ENCODE results near the gene PILRB. TPM values are rescaled to one million over a fixed set of nuclear protein-coding genes. Genes with fewer than 3 reads are reported as not detected.
"Not testable (repeated sequence)": the region's sequence is repeated elsewhere in the genome, so short reads cannot be mapped to it uniquely, and the experiment has no call there.

PILRB gene
- 8.1 TPM for polyA plus RNA-seq (2013, experiment 1 of 2; ENCODE audit: insufficient read length)
- polyA plus RNA-seq (2013, experiment 2 of 2; ENCODE audit: insufficient read length) = 7.8 TPM

GRCh38 chr7:100358027-100358856 is at the start of gene PILRB:
TSS of gene PILRB (plus strand) at chr7:100358117. CDS start at chr7:100358303, 186 bp downstream.
- no peak for DNase-seq

GRCh38 chr7:100318329-100318728 is 39.6 kb upstream of the PILRB start:
- not testable (repeated sequence) for DNase-seq

GRCh38 chr7:100321648-100322047 is 36.3 kb upstream of the PILRB start:
- DNase-seq = not testable (repeated sequence)

GRCh38 chr7:100324194-100324593 is 33.7 kb upstream of the PILRB start:
- not testable (repeated sequence) for DNase-seq

- DNase-seq = not testable (repeated sequence)
These were observed 32.2 kb upstream of the PILRB start for GRCh38 chr7:100325671-100326070.

GRCh38 chr7:100326914-100327313 is 31.0 kb upstream of the PILRB start:
- not testable (repeated sequence) for DNase-seq

- peak; percentile 92 for DNase-seq
These were observed 22.1 kb upstream of the PILRB start for GRCh38 chr7:100335566-100336466.

- DNase-seq = not testable (repeated sequence)
These were observed 19.7 kb upstream of the PILRB start for GRCh38 chr7:100338083-100338696.

GRCh38 chr7:100341286-100341685 is 16.6 kb upstream of the PILRB start:
- not testable (repeated sequence) for DNase-seq

GRCh38 chr7:100342765-100343164 is 15.2 kb upstream of the PILRB start:
- DNase-seq = no peak

GRCh38 chr7:100344124-100344559 is 13.8 kb upstream of the PILRB start:
- not testable (repeated sequence) for DNase-seq

GRCh38 chr7:100344560-100345287 is 13.2 kb upstream of the PILRB start:
- DNase-seq = peak; percentile 25

GRCh38 chr7:100345288-100345672 is 12.6 kb upstream of the PILRB start:
- DNase-seq = peak; percentile 63

GRCh38 chr7:100346921-100347320 is 11.0 kb upstream of the PILRB start:
- DNase-seq = no peak

GRCh38 chr7:100348805-100349204 is 9.1 kb upstream of the PILRB start:
- no peak for DNase-seq

GRCh38 chr7:100349757-100350156 is 8.2 kb upstream of the PILRB start:
- DNase-seq = no peak

- DNase-seq = no peak
These were observed 6.3 kb upstream of the PILRB start for GRCh38 chr7:100351657-100352058.

- DNase-seq = not testable (repeated sequence)
These were observed 5.6 kb upstream of the PILRB start for GRCh38 chr7:100352230-100352781.

- DNase-seq = no peak
These were observed 4.8 kb upstream of the PILRB start for GRCh38 chr7:100352984-100353684.

- DNase-seq = no peak
These were observed 4.1 kb upstream of the PILRB start for GRCh38 chr7:100353685-100354330.

Data from fibroblast of skin of scalp (primary cell).